Muscle of leg (tissue), 16 donors: ENCODE measurements around the gene DBF4. TPM values are rescaled to one million over a fixed set of nuclear protein-coding genes. Genes with fewer than 3 reads are reported as not detected.
"Not testable (repeated sequence)": the region's sequence is repeated elsewhere in the genome, so short reads cannot be mapped to it uniquely, and the experiment has no call there.

ENCODE experiments used
- DNase-seq: peaks from one replicate; pipeline ENCODE4 v3.0.0; 2013
- H3K27ac ChIP-seq: one replicate; pipeline ENCODE4 v1.5.1; 2013; ENCODE audit warnings: mild to moderate bottlenecking, low read length, control low read depth
- H3K27me3 ChIP-seq: one replicate; pipeline ENCODE4 v1.6.1; 2013; ENCODE audit warnings: low read length; ENCODE audit not compliant: control insufficient read depth, insufficient read depth
- H3K36me3 ChIP-seq: one replicate; pipeline ENCODE4 v1.6.1; 2013; ENCODE audit warnings: low read length; ENCODE audit not compliant: control insufficient read depth, insufficient read depth
- H3K4me1 ChIP-seq: one replicate; pipeline ENCODE4 v1.6.1; 2013; ENCODE audit warnings: low read length; ENCODE audit not compliant: control insufficient read depth, insufficient read depth
- H3K4me3 ChIP-seq: one replicate; pipeline ENCODE4 v1.5.1; 2013; ENCODE audit warnings: low read length, control low read depth
- H3K9me3 ChIP-seq: replicated peaks from 2 replicates; pipeline ENCODE4 v1.6.1; 2013; ENCODE audit warnings: low read depth, low read length; ENCODE audit not compliant: control insufficient read depth
- WGBS: methylation state at CpG from one replicate; pipeline ENCODE4 v1.1.5; 2013; ENCODE audit warnings: missing lambda C conversion rate; ENCODE audit not compliant: insufficient coverage; 5-methylcytosine and 5-hydroxymethylcytosine counted together
- long read RNA-seq, 11 donors: transcript quantifications; one replicate each; lab custom pipeline, GENCODE V29; 2026
- polyA plus RNA-seq, 8 donors: library from polyadenylated mRNA; unstranded; fragments of 120-200 nt; gene quantifications; one replicate each; pipeline versions ENCODE4 v1.2.1 to v1.2.3, GENCODE V29; 2013; ENCODE audit warnings: inconsistent platforms in 1 of 8, low replicate concordance in 1 of 8; ENCODE audit not compliant: insufficient read length in 8 of 8, insufficient read depth in 1 of 8
- total RNA-seq: library from RNA; stranded (reverse); fragments of 120-200 nt; gene quantifications from one replicate; pipeline ENCODE4 v1.2.4, GENCODE V29; 2013

DBF4 gene
- total RNA-seq: 8.7 TPM
- polyA plus RNA-seq: 10 to 100 TPM; 10.1 to 13.6 (median 12.2) TPM
- long read RNA-seq, donor 1, partial matches to known transcripts: 0 of 2 reads
- long read RNA-seq, donor 1, other reads (novel, unspliced or antisense): 0 of 2 reads
- long read RNA-seq, donor 2: 0 reads
- long read RNA-seq, donor 3, partial matches to known transcripts: 0 of 3 reads
- long read RNA-seq, donor 3, other reads (novel, unspliced or antisense): 0 of 3 reads
- long read RNA-seq, donor 4, partial matches to known transcripts: 0 of 2 reads
- long read RNA-seq, donor 4, other reads (novel, unspliced or antisense): 0 of 2 reads
- long read RNA-seq, donor 5, partial matches to known transcripts: 0 of 5 reads
- long read RNA-seq, donor 5, other reads (novel, unspliced or antisense): 0 of 5 reads
- long read RNA-seq, donor 6, partial matches to known transcripts: 0 of 1 reads
- long read RNA-seq, donor 6, other reads (novel, unspliced or antisense): 0 of 1 reads
- long read RNA-seq, donor 7, partial matches to known transcripts: 0 of 2 reads
- long read RNA-seq, donor 7, other reads (novel, unspliced or antisense): 0 of 2 reads
- long read RNA-seq, donor 8, partial matches to known transcripts: 0 of 3 reads
- long read RNA-seq, donor 8, other reads (novel, unspliced or antisense): 0 of 3 reads
- long read RNA-seq, donor 9, partial matches to known transcripts: 0 of 1 reads
- long read RNA-seq, donor 9, other reads (novel, unspliced or antisense): 0 of 1 reads
- long read RNA-seq, donor 10, partial matches to known transcripts: 0 of 2 reads
- long read RNA-seq, donor 10, other reads (novel, unspliced or antisense): 0 of 2 reads
- long read RNA-seq, donor 11, partial matches to known transcripts: 0 of 3 reads
- long read RNA-seq, donor 11, other reads (novel, unspliced or antisense): 0 of 3 reads

- DNase-seq: peak; percentile 97
- under 1% methylated on average over 84 of the region's 84 CpGs for WGBS
- Histone ChIP-seq H3K27me3 (no peaks in the 10 kb centered on the region), H3K9me3 (peaks cover 9% of the 10 kb centered on the region), H3K4me1 (peaks cover 2% of the 10 kb centered on the region), H3K27ac (peak within 1 kb of the TSS; percentile 99), H3K36me3 (peaks cover 4% of the 10 kb centered on the region), H3K4me3 (peak within 1 kb of the TSS; percentile 93)
Observed at GRCh38 chr7:87876040-87876868, at the start of gene DBF4, which contains the start of gene SLC25A40. Gene DBF4 (plus strand): TSS chr7:87876493. CDS start chr7:87876733, 240 bp downstream. Gene SLC25A40 (minus strand): TSS chr7:87876360. CDS start chr7:87858727, 17,633 bp downstream.

- WGBS: no CpG with 5 or more reads among the region's 1 CpG
- H3K36me3 ChIP-seq, H3K9me3 ChIP-seq, H3K27ac ChIP-seq, DNase-seq, H3K4me3 ChIP-seq, H3K27me3 ChIP-seq, H3K4me1 ChIP-seq: not testable (repeated sequence)
Observed at GRCh38 chr7:87828383-87828782, 47.9 kb upstream of the DBF4 start.

- no peak for DNase-seq
- no peaks in the 10 kb centered on the region for H3K9me3 ChIP-seq
- H3K27me3 ChIP-seq: no peaks in the 10 kb centered on the region
- no peak overlapping the region for H3K4me3 ChIP-seq
- WGBS: no CpG with 5 or more reads among the region's 1 CpG
- H3K36me3 ChIP-seq: no peaks in the 10 kb centered on the region
- H3K4me1 ChIP-seq: no peaks in the 10 kb centered on the region
- no peak overlapping the region for H3K27ac ChIP-seq
Observed at GRCh38 chr7:87831097-87831496, 45.2 kb upstream of the DBF4 start.

GRCh38 chr7:87833130-87833529 is 43.2 kb upstream of the DBF4 start:
- DNase-seq: no peak
- Histone ChIP-seq H3K4me1 (no peaks in the 10 kb centered on the region), H3K27ac (no peak overlapping the region), H3K9me3 (no peaks in the 10 kb centered on the region), H3K27me3 (no peaks in the 10 kb centered on the region), H3K36me3 (no peaks in the 10 kb centered on the region), H3K4me3 (no peak overlapping the region)
- 100% methylated on average over 1 of the region's 1 CpG for WGBS

- no CpG with 5 or more reads among the region's 1 CpG for WGBS
Observed at GRCh38 chr7:87837597-87837996, 38.7 kb upstream of the DBF4 start.

GRCh38 chr7:87850836-87851593 is 25.3 kb upstream of the DBF4 start:
- Histone ChIP-seq H3K27ac (no peak overlapping the region), H3K4me3 (no peak overlapping the region), H3K9me3 (no peaks in the 10 kb centered on the region), H3K27me3 (no peaks in the 10 kb centered on the region), H3K4me1 (no peaks in the 10 kb centered on the region), H3K36me3 (peaks cover 11% of the 10 kb centered on the region)
- no CpG with 5 or more reads among the region's 1 CpG for WGBS
- no peak for DNase-seq

More at GRCh38 chr7:87837597-87837996, 38.7 kb upstream of the DBF4 start:
- H3K4me1 ChIP-seq: no peaks in the 10 kb centered on the region
- H3K9me3 ChIP-seq: no peaks in the 10 kb centered on the region
- H3K27ac ChIP-seq: no peak overlapping the region
- no peak overlapping the region for H3K4me3 ChIP-seq
- no peaks in the 10 kb centered on the region for H3K27me3 ChIP-seq
- peaks cover 2% of the 10 kb centered on the region for H3K36me3 ChIP-seq
- DNase-seq: no peak

- WGBS: 92% methylated on average over 2 of the region's 6 CpGs
- Histone ChIP-seq H3K27me3 (no peaks in the 10 kb centered on the region), H3K4me1 (no peaks in the 10 kb centered on the region), H3K4me3 (no peak overlapping the region), H3K36me3 (peaks cover 12% of the 10 kb centered on the region), H3K27ac (no peak overlapping the region), H3K9me3 (no peaks in the 10 kb centered on the region)
- no peak for DNase-seq
Observed at GRCh38 chr7:87852306-87852705, 24.0 kb upstream of the DBF4 start.

GRCh38 chr7:87853237-87853864 is 22.9 kb upstream of the DBF4 start:
- no peaks in the 10 kb centered on the region for H3K27me3 ChIP-seq
- no CpG with 5 or more reads among the region's 1 CpG for WGBS
- H3K4me3 ChIP-seq: no peak overlapping the region
- H3K9me3 ChIP-seq: no peaks in the 10 kb centered on the region
- DNase-seq: no peak
- peaks cover 18% of the 10 kb centered on the region for H3K36me3 ChIP-seq
- H3K27ac ChIP-seq: no peak overlapping the region
- no peaks in the 10 kb centered on the region for H3K4me1 ChIP-seq
